Ovary (tissue), 3 donors: ENCODE data around the gene XPNPEP1.
"Not testable (repeated sequence)": the region's sequence is repeated elsewhere in the genome, so short reads cannot be mapped to it uniquely, and the experiment has no call there.

Experiments used
- CTCF ChIP-seq, 3 donors: fragments of 450-650 bp in 2 of 3; fragments of 200-600 bp in 1 of 3; IDR thresholded peaks; one replicate each; pipeline versions ENCODE4 v1.5.1 to v1.8.0; 2016 to 2022; ENCODE audit warnings: antibody characterized with exemption in 3 of 3, mild to moderate bottlenecking in 1 of 3
- EP300 ChIP-seq: sonication (generic); formaldehyde crosslinking; IDR thresholded peaks from one replicate; pipeline ENCODE4 v1.6.1; 2017; ENCODE audit warnings: antibody characterized with exemption
- POLR2A ChIP-seq: fragments of 450-650 bp; IDR thresholded peaks from one replicate; pipeline ENCODE4 v1.6.1; 2017; ENCODE audit warnings: antibody characterized with exemption, mild to moderate bottlenecking, moderate library complexity
- donor health status: DM: no; HTN: no; CAD: no.

GRCh38 chr10:109918707-109919106 lies 4.6 kb downstream of the XPNPEP1 start:
- TF ChIP-seq CTCF (IDR thresholded peaks at IDR 0.05); POLR2A; EP300: not testable (repeated sequence)
